Brain microvascular endothelial cell (primary cell): ENCODE measurements around the gene DUSP8.

Source experiments
- DNase-seq: peaks from one replicate; pipeline ENCODE4 v3.0.0-alpha.2; 2020
- H3K27ac ChIP-seq: fragments of 250-450 bp; sonication (Bioruptor Pico); 2 replicates; pipeline ENCODE4 v1.5.1; 2020; ENCODE audit warnings: mild to moderate bottlenecking, moderate library complexity
- H3K27me3 ChIP-seq: fragments of 250-450 bp; sonication (Bioruptor Pico); replicated peaks from 2 replicates; pipeline ENCODE4 v1.5.1; 2020; ENCODE audit warnings: mild to moderate bottlenecking
- H3K36me3 ChIP-seq: fragments of 250-450 bp; sonication (Bioruptor Pico); replicated peaks from 2 replicates; pipeline ENCODE4 v1.5.1; 2020; ENCODE audit warnings: mild to moderate bottlenecking
- H3K4me3 ChIP-seq: 2 replicates; pipeline ENCODE4 v1.5.1; 2011; ENCODE audit warnings: low read depth, mild to moderate bottlenecking, control low read depth, low read length, moderate library complexity
- in situ Hi-C: cut with HindIII; loops from 2 replicates; pipeline ENCODE4 v1.10.0; 2017; ENCODE audit warnings: low sequenced_read_pairs, low pct_ligation_motif_present
- TF ChIP-seq, protein P1 (sequence below): IDR thresholded peaks from 2 replicates; pipeline ENCODE4 v1.5.1; 2011; ENCODE audit warnings: low read depth, mild to moderate bottlenecking, moderate library complexity, low read length, control low read depth, inconsistent platforms; ENCODE audit errors: missing control alignments

Gene DUSP8

DNA sequence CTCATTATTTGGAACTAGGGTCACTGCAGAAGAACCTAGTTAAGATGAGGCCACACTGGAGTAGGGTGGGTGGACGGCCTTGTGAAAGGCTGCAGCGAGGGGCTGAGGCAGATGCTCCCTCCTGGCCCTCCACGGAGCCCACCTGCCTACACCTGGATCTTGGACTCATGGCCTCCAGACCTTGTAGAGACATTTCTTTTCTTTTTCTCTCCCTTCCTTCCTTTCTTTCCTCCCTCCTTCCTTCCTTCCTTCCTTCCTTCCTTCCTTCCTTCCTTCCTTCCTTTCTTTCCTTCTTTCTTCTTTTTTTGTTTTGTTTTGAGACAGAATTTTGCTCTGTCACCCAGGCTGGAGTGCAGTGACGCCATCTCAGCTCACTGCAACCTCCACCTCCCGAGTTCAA is 26.6 kb downstream of the DUSP8 start:
- no peak for DNase-seq
- TF ChIP-seq, protein P1, sequence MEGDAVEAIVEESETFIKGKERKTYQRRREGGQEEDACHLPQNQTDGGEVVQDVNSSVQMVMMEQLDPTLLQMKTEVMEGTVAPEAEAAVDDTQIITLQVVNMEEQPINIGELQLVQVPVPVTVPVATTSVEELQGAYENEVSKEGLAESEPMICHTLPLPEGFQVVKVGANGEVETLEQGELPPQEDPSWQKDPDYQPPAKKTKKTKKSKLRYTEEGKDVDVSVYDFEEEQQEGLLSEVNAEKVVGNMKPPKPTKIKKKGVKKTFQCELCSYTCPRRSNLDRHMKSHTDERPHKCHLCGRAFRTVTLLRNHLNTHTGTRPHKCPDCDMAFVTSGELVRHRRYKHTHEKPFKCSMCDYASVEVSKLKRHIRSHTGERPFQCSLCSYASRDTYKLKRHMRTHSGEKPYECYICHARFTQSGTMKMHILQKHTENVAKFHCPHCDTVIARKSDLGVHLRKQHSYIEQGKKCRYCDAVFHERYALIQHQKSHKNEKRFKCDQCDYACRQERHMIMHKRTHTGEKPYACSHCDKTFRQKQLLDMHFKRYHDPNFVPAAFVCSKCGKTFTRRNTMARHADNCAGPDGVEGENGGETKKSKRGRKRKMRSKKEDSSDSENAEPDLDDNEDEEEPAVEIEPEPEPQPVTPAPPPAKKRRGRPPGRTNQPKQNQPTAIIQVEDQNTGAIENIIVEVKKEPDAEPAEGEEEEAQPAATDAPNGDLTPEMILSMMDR: no peak
- Histone ChIP-seq H3K36me3 (no peaks in the 10 kb centered on the region), H3K27ac (no peak overlapping the region), H3K4me3 (no peak overlapping the region), H3K27me3 (peaks cover 37% of the 10 kb centered on the region)
- in situ Hi-C loops: no loop called here

GRCh38 chr11:1544536-1544935 is 27.5 kb downstream of the DUSP8 start:
- in situ Hi-C loops: no loop called here
- peaks cover 37% of the 10 kb centered on the region for H3K27me3 ChIP-seq

GRCh38 chr11:1543606-1544263 is 28.3 kb downstream of the DUSP8 start:
- in situ Hi-C loops: no loop called here
- peaks cover 37% of the 10 kb centered on the region for H3K27me3 ChIP-seq
- DNase-seq: no peak
- no peaks in the 10 kb centered on the region for H3K36me3 ChIP-seq
- TF ChIP-seq, protein P1: no peak
- no peak overlapping the region for H3K27ac ChIP-seq
- H3K4me3 ChIP-seq: no peak overlapping the region

More at GRCh38 chr11:1544536-1544935, 27.5 kb downstream of the DUSP8 start:
- Histone ChIP-seq H3K27ac (no peak overlapping the region), H3K4me3 (no peak overlapping the region), H3K36me3 (no peaks in the 10 kb centered on the region)
- TF ChIP-seq, protein P1: no peak
- DNase-seq: no peak

GRCh38 chr11:1542267-1542666 is 29.8 kb downstream of the DUSP8 start:
- no peaks in the 10 kb centered on the region for H3K36me3 ChIP-seq
- TF ChIP-seq, protein P1: no peak
- no peak for DNase-seq
- no peak overlapping the region for H3K4me3 ChIP-seq
- in situ Hi-C loops: no loop called here
- H3K27me3 ChIP-seq: peaks cover 30% of the 10 kb centered on the region
- H3K27ac ChIP-seq: no peak overlapping the region

GRCh38 chr11:1541474-1542204 is 30.4 kb downstream of the DUSP8 start:
- no peak for DNase-seq
- in situ Hi-C loops: no loop called here
- TF ChIP-seq, protein P1: no peak
- H3K4me3 ChIP-seq: no peak overlapping the region
- no peak overlapping the region for H3K27ac ChIP-seq
- H3K27me3 ChIP-seq: peaks cover 24% of the 10 kb centered on the region
- H3K36me3 ChIP-seq: no peaks in the 10 kb centered on the region
